ENCODE results near the gene SCFD2.

DNA sequence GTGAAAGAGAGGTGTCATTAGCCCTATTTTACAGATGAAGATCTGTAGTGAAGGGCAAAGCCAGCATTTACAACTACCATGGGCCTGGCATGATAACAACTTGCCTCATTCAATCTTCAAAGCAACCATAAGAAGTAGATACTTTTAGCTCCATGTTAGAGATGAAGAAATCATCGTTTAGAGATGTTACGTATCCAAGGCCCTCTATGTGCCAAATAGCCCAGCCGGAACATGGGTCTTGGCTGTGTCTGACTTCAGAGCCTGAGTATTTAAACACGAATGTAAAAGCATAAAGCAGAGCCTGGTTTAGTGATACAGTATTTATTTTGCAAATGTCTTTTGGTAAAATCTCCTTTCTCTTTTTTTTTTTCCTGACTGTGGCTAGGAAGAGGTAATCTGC, 306.6 kb downstream of the SCFD2 start:
- TF ChIP-seq POLR2AphosphoS5 (IDR thresholded peaks at IDR 0.05) (no peak), RAD21 (conservative IDR thresholded peaks at IDR 0.05) (no peak), EZH2 (IDR thresholded peaks at IDR 0.05; ENCODE audit: borderline replicate concordance, insufficient read depth, low read length, poor library complexity, severe bottlenecking) (no peak), MXI1 (conservative IDR thresholded peaks at IDR 0.05; ENCODE audit: poor library complexity, severe bottlenecking) (no peak), TAF1 (IDR thresholded peaks at IDR 0.05; ENCODE audit: low read depth) (no peak)
- TF ChIP-seq, protein P1, sequence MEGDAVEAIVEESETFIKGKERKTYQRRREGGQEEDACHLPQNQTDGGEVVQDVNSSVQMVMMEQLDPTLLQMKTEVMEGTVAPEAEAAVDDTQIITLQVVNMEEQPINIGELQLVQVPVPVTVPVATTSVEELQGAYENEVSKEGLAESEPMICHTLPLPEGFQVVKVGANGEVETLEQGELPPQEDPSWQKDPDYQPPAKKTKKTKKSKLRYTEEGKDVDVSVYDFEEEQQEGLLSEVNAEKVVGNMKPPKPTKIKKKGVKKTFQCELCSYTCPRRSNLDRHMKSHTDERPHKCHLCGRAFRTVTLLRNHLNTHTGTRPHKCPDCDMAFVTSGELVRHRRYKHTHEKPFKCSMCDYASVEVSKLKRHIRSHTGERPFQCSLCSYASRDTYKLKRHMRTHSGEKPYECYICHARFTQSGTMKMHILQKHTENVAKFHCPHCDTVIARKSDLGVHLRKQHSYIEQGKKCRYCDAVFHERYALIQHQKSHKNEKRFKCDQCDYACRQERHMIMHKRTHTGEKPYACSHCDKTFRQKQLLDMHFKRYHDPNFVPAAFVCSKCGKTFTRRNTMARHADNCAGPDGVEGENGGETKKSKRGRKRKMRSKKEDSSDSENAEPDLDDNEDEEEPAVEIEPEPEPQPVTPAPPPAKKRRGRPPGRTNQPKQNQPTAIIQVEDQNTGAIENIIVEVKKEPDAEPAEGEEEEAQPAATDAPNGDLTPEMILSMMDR (IDR thresholded peaks at IDR 0.05; ENCODE audit: poor library complexity, severe bottlenecking), result no peak
- TF ChIP-seq, protein P2, sequence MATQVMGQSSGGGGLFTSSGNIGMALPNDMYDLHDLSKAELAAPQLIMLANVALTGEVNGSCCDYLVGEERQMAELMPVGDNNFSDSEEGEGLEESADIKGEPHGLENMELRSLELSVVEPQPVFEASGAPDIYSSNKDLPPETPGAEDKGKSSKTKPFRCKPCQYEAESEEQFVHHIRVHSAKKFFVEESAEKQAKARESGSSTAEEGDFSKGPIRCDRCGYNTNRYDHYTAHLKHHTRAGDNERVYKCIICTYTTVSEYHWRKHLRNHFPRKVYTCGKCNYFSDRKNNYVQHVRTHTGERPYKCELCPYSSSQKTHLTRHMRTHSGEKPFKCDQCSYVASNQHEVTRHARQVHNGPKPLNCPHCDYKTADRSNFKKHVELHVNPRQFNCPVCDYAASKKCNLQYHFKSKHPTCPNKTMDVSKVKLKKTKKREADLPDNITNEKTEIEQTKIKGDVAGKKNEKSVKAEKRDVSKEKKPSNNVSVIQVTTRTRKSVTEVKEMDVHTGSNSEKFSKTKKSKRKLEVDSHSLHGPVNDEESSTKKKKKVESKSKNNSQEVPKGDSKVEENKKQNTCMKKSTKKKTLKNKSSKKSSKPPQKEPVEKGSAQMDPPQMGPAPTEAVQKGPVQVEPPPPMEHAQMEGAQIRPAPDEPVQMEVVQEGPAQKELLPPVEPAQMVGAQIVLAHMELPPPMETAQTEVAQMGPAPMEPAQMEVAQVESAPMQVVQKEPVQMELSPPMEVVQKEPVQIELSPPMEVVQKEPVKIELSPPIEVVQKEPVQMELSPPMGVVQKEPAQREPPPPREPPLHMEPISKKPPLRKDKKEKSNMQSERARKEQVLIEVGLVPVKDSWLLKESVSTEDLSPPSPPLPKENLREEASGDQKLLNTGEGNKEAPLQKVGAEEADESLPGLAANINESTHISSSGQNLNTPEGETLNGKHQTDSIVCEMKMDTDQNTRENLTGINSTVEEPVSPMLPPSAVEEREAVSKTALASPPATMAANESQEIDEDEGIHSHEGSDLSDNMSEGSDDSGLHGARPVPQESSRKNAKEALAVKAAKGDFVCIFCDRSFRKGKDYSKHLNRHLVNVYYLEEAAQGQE (IDR thresholded peaks at IDR 0.05; ENCODE audit: borderline replicate concordance), result no peak
